Activated naive CD4-positive, alpha-beta T cell treated with anti-CD3 and anti-CD28 coated beads, Interleukin-2, amount 50 U/mL, for 16 hours (primary cell): Measurements from ENCODE around the gene SPIN4.
"Not testable (repeated sequence)": the region's sequence is repeated elsewhere in the genome, so short reads cannot be mapped to it uniquely, and the experiment has no call there.

ENCODE experiments used
- DNase-seq: peaks from one replicate; pipeline ENCODE4 v3.0.0-alpha.2; 2020

SPIN4 gene

DNA sequence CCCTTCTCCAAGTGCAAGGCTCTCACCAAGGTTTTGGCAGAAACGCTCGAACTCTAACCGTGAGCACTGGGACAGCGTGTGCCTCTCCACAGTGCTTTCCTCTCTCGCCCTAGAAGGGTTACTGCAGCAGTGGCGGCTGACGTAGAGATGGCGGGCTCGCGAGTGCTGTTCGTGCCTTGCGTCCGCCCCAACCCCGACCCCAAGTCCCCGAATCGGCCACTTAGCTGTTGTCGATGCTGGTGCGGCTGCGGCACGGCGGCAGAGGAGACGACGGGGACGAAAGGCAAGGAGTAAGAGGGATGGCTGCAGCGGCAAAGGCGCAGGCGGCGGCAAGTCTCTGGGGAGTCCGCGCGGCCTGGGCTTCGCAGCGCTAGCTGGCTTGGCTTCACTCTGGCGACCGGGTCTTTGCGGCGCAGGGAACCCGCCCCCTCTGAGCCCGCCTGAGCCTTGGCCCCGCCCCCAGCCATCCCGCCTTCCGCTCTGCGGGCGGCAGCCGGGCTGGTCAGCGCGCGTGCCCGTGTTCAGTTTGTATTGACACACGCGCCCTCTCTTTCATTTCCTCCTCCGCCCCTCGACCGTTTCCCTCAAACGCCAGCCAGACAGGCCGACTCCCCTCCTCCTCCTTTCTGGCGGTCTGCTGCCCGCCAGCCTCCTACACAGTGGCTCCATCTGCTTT is at the start of gene SPIN4:
TSS of gene SPIN4 (minus strand) at position 392 of the 676 bp plus-strand sequence. CDS start 513 bp downstream, outside the sequence.
- peak; percentile 57 for DNase-seq

DNA sequence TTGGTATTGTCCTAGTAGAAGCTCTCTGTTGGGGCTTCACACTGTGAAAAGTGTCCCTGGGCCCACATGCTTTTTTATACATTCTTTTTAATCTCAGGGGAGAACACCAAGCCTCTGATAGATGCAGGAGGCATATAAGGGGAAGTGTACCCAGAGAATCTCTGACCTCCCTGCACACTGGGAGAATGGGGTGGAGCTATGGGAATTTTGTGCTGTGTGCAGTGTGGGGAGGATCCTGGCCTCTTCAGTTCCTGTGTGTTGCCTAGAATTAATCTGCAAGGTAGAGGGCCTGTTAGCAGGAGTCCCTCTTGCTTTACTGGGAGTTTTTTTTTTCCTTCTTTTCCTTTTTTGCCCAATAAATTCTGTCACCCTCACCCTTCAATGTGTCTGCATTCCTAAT is 49.2 kb upstream of the SPIN4 start:
- DNase-seq: no peak

DNA sequence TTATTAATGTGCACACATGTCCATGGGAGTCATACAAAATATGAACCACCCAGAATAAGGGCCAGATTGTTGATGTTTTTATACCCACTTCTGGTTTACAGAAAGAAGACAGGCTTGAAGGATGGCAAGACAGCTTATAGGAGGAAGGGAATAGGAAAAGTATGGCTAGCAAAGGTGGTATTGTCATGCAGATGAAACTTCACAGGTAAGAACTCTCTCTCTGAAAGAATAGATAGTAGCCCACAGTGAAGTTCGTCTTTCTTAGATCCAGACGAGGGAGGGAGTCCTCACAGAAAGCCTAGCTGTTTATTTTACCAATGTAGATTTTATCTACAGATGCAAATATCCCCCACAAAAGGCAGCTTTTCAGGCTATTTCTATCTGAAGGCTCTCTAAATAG is 43.7 kb upstream of the SPIN4 start:
- DNase-seq: no peak

DNA sequence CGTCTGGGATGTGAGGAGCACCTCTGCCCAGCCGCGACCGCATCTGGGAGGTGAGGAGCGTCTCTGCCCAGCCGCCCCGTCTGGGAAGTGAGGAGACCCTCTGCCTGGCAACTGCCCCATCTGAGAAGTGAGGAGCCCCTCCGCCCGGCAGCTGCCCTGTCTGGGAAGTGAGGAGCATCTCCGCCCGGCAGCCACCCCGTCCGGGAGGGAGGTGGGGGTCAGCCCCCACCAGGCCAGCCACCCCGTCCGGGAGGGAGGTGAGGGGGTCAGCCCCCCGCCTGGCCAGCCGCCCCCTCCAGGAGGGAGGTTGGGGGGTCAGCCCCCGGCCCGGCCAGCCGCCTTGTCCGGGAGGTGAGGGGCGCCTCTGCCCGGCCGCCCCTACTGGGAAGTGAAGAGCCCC is 42.0 kb upstream of the SPIN4 start:
- DNase-seq: not testable (repeated sequence)

DNA sequence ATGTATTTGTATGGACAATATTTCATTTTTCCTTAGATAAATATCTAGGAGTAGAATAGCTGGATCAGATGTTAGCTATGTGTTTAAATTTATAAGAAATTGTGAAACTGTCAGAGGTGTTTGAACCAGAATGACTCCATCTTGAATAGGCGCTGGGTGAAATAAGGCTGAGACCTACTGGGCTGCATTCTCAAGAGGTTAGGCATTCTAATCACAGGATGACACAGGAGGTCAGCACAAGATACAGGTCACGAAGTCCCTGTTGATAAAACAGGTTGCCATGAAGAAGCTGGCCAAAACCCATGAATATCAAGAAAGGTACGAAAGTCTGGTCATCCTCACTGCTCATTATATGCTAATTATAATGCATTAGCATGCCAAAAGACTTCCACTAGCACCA is 36.3 kb upstream of the SPIN4 start:
- no peak for DNase-seq

DNA sequence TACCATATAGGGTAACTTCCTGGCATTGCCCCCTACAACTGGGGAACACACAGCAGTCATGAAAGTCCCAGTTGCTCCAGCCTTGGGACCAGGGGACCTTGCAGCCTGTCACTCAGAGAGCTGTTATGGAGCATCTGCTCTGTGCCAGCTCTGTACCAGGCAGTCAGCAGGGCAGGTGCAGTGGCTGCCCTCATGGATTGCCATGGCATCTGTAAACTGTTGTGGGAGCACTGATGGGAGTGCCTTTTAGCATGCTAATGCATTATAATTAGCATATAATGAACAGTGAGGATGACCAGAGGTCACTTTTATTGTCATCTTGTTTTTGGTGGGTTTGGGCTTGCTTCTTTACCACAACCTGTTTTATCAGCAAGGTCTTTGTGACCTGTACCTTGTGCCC is 33.1 kb upstream of the SPIN4 start:
- not testable (repeated sequence) for DNase-seq

DNA sequence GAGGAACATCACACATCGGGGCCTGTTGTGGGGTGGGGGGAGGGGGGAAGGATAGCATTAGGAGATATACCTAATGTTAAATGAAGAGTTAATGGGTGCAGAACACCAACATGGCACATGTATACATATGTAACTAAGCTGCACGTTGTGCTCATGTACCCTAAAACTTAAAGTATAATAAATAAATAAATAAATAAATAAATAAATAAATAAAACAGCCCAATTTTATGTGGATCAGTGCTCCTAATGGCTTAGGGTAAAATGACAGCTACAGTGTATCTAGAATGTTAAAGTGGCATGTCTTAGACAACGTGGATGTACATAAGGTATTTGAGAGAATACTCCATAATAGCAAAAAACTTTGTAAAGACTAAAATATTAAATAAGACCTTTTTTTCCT is 21.9 kb upstream of the SPIN4 start:
- not testable (repeated sequence) for DNase-seq

DNA sequence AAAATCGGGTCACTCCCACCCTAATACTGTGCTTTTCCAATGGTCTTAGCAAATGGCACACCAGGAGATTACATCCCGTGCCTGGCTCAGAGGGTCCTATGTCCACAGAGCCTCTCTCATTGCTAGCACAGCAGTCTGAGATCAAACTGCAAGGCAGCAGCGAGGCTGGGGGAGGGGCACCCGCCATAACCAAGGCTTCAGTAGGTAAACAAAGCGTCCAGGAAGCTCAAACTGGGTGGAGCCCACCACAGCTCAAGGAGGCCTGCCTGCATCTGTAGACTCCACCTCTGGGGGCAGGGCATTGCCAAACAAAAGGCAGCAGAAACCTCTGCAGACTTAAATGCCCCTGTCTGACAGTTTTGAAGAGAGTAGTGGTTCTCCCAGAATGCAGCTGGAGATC is 16.6 kb upstream of the SPIN4 start:
- DNase-seq: not testable (repeated sequence)

DNA sequence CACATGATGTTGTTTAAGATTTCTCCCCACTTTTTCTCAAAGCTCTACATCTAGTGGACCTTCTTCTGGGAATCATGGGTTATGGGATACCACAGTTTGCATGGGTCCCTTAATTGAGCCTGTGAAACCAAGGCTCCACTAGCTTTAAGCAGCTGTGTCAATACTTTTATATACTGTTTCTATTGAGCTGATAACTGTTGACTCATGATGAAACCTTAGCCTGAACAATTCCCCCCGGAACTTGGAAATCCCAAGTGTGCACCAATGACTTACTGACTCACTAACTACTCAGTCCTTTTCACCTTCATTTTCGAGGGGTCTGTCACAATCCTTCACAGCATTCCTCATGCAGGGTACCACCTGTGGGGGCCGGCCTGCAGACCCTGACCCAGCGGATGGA is 12.7 kb upstream of the SPIN4 start:
- no peak for DNase-seq

DNA sequence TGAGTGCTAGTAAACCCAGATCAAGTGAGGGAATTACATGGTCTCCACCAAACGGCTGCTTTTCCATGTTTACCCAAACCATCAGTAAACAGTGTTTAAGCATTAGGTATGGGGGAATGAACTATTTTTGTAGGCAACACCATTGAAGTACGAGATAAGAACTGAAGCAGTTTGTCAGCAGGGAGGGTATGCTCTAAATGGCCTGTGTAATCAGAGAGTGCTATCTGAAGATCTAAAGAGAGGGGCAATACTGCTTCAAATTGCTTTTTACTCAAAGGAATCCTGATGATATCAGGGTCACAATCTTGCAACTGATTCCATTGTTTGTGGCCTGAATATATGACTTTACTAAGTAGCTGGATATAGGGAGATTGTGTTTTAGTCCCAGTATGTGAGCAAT is 10.4 kb upstream of the SPIN4 start:
- no peak for DNase-seq

DNA sequence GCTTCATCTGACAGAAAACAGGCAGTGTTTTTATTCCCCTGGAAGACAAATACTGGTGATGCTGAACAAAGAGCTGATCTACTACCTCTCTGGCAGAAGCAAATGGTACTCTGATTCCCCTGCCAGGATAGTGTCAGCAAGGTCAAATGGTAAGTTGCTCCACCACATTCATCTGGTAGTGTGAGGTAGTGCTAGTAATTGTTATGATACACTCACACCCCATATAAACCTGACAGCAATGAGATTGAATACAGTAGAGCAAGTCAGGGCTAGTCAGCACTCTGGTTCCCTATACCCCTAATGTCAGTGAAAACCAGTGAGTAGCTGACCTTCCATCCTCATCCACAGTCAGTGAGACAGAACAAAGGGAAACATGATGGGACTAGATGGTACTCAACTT is 3.4 kb upstream of the SPIN4 start:
- no peak for DNase-seq

DNA sequence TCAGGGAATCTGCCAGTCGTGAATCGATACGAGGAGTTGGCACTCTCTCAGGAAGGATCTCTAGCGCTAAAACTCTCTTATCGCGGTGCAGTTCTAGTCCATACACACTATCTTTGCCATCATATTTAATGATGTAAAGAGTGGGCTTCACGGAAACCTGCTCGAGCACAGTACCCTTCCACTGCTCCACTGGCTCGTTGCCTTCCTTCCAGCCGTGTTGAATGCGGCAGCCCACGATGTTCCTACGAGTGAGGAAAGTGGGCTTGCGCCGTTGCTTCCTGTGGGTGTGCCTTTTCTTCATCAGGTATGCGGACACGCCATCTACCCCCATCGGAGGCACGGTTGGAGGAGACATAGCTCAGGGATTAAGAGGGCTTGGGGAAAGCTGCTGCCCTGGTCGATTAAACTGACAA is 661 bp downstream of the SPIN4 start:
- DNase-seq: no peak

DNA sequence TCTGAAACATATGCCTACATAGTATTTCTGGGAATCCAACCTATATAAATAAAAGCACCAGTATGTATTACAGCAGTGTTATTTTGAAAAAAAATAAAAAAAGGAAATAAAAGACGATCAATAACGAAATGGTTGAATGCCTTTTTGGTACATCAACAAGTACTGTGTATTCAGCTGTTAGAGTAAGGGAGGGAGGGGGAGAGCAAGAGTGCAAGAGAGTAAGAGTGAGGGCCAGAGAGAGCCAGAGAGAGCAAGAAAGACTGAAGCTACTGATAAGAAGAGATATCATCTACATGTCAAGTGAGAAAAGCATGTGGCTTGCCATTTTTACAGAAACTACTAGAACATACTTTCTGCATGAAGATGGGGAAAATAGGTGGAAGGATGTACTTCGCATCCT is 1.8 kb downstream of the SPIN4 start:
- DNase-seq: no peak

DNA sequence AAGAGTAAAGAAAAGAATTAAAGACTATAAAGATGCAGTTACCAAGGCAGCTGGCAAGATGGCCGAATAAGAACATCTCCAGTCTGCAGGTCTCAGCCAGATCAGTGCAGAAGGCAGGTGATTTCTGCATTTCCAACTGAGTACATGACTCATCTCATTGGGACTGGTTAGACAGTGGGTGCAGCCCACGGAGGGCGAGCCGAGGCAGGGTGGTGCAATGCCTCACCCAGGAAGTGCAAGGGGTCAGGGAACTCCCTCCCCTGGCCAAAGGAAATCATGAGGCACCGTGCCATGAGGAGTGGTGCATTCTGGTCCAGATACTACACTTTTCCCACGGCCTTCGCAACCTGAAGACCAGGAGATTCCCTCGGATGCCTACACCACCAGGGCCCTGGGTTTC is 20.5 kb downstream of the SPIN4 start:
- DNase-seq: no peak

DNA sequence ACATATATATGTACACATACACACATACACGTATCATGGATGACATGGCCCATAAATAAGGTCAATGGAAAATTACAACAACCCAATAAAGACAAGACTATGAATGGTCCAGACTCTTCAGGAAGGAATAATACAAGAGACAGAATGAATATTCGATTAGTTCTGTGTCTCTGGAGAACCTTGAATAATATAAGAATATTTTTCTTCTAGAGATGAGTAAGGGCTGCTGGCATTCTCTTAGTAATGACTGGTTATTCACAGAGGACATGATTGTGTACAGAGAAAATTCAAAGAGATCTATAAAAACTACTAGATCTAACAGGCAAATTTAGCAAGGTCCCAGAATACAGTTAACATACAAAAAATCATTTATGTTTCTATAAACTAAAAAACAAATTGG is 23.3 kb downstream of the SPIN4 start:
- no peak for DNase-seq

DNA sequence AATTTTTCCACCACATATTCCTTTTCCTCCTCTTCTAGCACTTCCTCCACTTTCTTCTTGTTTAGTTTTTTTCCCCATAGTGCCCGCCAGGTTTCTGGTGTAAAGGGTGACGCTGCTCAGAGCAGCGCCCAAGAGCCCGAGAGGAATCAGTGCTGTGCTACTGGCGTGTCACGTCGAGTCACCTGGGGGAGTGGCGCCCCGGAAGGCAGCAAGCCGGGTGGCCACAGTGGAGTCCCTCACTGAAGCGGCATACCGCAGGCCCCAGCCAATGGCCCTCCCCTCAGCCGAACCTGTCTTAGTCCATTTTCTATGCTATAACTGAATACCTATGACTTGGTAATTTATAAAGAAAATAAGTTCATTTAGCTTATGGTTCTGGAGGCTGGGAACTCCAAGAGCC is 51.5 kb downstream of the SPIN4 start:
- DNase-seq: no peak
